Uterus (tissue), 2 donors: Measurements from ENCODE around the gene UQCC2.

ENCODE experiments used
- POLR2A ChIP-seq, 2 donors: fragments of 450-650 bp; IDR thresholded peaks; one replicate each; pipeline ENCODE4 v1.6.1; 2016; ENCODE audit warnings: antibody characterized with exemption in 2 of 2, mild to moderate bottlenecking in 1 of 2, moderate library complexity in 1 of 2
- TF ChIP-seq, protein P1 (sequence below), 4 experiments: fragments of 200-600 bp in 2 of 4; fragments of 450-650 bp in 2 of 4; sonication (generic) in 2 of 4; IDR thresholded peaks; one replicate each; pipeline ENCODE4 v1.5.1; 2016 to 2019; ENCODE audit warnings: antibody characterized with exemption in 4 of 4, mild to moderate bottlenecking in 2 of 4, moderate library complexity in 1 of 4

DNA sequence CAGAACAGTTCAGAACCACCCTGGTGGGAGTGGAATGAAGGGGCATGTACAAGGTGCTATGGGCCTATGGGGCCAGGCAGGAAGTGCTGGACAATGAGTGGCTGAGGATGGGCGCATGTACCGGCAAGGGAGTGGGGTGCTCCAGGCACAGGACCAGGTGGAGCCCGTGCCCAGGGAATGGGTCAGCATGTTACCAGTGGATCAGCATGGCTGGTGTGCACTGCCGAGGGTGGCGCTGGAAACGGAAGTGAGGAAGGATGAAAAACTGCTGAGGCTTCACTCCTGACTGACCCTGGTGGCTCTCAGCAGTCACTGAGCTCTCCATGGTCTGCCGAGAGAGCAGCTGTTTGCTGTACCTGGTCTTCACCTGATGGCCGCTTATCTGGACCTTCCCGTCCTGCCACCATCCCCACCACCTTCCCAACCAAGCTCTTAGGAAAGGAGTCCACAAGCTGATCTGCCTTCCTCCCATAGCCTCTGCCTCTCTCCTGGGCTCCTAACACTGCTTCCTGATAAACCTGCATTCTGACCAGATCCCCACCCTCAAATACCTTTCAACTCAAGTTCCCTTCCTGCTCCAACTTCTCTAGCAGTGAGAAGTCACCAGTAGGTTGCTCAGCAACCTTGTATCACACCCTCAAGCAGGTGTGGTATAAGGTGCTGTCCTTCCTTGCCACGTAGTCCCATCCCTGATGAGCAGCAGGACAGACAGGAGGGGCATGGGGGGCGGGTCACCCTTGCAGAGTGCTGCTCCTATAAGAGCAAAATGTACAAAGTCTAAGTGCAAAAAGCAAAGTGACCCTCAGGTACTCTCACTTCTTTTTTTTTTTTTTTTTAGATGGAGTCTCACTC lies 7.1 kb downstream of the UQCC2 start:
- no peak for TF ChIP-seq POLR2A (IDR thresholded peaks at IDR 0.05)
- TF ChIP-seq, protein P1, sequence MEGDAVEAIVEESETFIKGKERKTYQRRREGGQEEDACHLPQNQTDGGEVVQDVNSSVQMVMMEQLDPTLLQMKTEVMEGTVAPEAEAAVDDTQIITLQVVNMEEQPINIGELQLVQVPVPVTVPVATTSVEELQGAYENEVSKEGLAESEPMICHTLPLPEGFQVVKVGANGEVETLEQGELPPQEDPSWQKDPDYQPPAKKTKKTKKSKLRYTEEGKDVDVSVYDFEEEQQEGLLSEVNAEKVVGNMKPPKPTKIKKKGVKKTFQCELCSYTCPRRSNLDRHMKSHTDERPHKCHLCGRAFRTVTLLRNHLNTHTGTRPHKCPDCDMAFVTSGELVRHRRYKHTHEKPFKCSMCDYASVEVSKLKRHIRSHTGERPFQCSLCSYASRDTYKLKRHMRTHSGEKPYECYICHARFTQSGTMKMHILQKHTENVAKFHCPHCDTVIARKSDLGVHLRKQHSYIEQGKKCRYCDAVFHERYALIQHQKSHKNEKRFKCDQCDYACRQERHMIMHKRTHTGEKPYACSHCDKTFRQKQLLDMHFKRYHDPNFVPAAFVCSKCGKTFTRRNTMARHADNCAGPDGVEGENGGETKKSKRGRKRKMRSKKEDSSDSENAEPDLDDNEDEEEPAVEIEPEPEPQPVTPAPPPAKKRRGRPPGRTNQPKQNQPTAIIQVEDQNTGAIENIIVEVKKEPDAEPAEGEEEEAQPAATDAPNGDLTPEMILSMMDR (IDR thresholded peaks at IDR 0.05): no peak
